H1 (cell line): ENCODE measurements around the gene SLC35D3. TPM values are rescaled to one million over a fixed set of nuclear protein-coding genes. Genes with fewer than 3 reads are reported as not detected.
"Not testable (repeated sequence)": the region's sequence is repeated elsewhere in the genome, so short reads cannot be mapped to it uniquely, and the experiment has no call there.

Experiments
- CTCF ChIA-PET: fragments of 300-600 bp; sonication (Branson Sonifier 250); formaldehyde crosslinking; loops from one replicate; lab custom pipeline; 2021; ENCODE audit not compliant: partially characterized antibody; lab: Charles Lee
- POLR2A ChIA-PET: fragments of 300-600 bp; sonication (Branson Sonifier 250); formaldehyde crosslinking; loops from one replicate; lab custom pipeline; 2021; ENCODE audit warnings: inconsistent platforms; ENCODE audit not compliant: partially characterized antibody; lab: Charles Lee
- DNase-seq, 2 experiments: peaks; one replicate each; pipeline versions ENCODE4 v3.0.0 to v3.0.0-alpha.2; 2010 to 2022; ENCODE audit warnings: low spot score in 2 of 2, low read depth in 1 of 2, mixed read lengths in 1 of 2
- FAIRE-seq: peaks from 2 replicates; lab custom pipeline; 2011; peaks lifted over from hg19 to GRCh38; lab: Jason Lieb, UNC
- H2AFZ ChIP-seq: 2 replicates; pipeline ENCODE4 v1.8.1; 2012; ENCODE audit warnings: low read length, inconsistent platforms
- H2AK5ac ChIP-seq: 2 replicates; pipeline ENCODE4 v1.6.1; 2013; ENCODE audit warnings: low read depth, low read length
- H2BK120ac ChIP-seq: replicated peaks from 2 replicates; pipeline ENCODE3; 2013; ENCODE audit warnings: low read depth, low read length, inconsistent platforms
- H2BK12ac ChIP-seq: 2 replicates; pipeline ENCODE4 v1.6.1; 2013; ENCODE audit warnings: low read depth, low read length
- H2BK15ac ChIP-seq: 2 replicates; pipeline ENCODE4 v1.6.1; 2013; ENCODE audit warnings: low read length
- H2BK20ac ChIP-seq: 2 replicates; pipeline ENCODE4 v1.6.1; 2013; ENCODE audit warnings: low read length
- H2BK5ac ChIP-seq: 2 replicates; pipeline ENCODE4 v1.6.1; 2013; ENCODE audit warnings: low read depth, low read length
- H3K14ac ChIP-seq: 2 replicates; pipeline ENCODE4 v1.6.1; 2013; ENCODE audit warnings: inconsistent platforms; ENCODE audit not compliant: insufficient read length
- H3K18ac ChIP-seq: 2 replicates; pipeline ENCODE4 v1.6.1; 2013; ENCODE audit warnings: low read length; ENCODE audit errors: extremely low read depth
- H3K23ac ChIP-seq: 2 replicates; pipeline ENCODE4 v1.6.1; 2013; ENCODE audit warnings: inconsistent platforms; ENCODE audit not compliant: insufficient read length
- H3K23me2 ChIP-seq: 2 replicates; pipeline ENCODE4 v1.6.1; 2013; ENCODE audit warnings: low read depth, low read length
- H3K27ac ChIP-seq: 2 replicates; pipeline ENCODE4 v1.6.1; 2011; ENCODE audit warnings: low read depth, low read length, inconsistent platforms
- H3K27me3 ChIP-seq, 4 experiments: replicated peaks in 1 of 4; 1 replicate in 1 of 4; 2 replicates in 3 of 4; pipeline versions ENCODE4 v1.6.1 to v1.8.1; 2011 to 2013; ENCODE audit warnings: low read length in 3 of 4, mild to moderate bottlenecking in 3 of 4, inconsistent platforms in 2 of 4, mixed read lengths in 2 of 4, moderate library complexity in 1 of 4; ENCODE audit not compliant: control insufficient read depth in 3 of 4, insufficient read depth in 3 of 4; ENCODE audit errors: extremely low read depth in 1 of 4
- H3K36me3 ChIP-seq, 4 experiments: 2 replicates each; pipeline versions ENCODE4 v1.6.1 to v1.8.1; 2011 to 2013; ENCODE audit warnings: mild to moderate bottlenecking in 4 of 4, low read length in 3 of 4, moderate library complexity in 2 of 4, control low read depth in 1 of 4, inconsistent platforms in 1 of 4; ENCODE audit not compliant: insufficient read depth in 4 of 4, control insufficient read depth in 2 of 4
- H3K4ac ChIP-seq: replicated peaks from 2 replicates; pipeline ENCODE3; 2013; ENCODE audit warnings: low read length, low read depth, mixed read lengths, inconsistent platforms; ENCODE audit not compliant: insufficient read length
- H3K4me1 ChIP-seq, 4 experiments: replicated peaks in 1 of 4; 1 replicate in 1 of 4; 2 replicates in 3 of 4; pipeline versions ENCODE4 v1.6.1 to v1.8.1; 2011 to 2013; ENCODE audit warnings: low read length in 3 of 4, inconsistent platforms in 2 of 4, mixed read lengths in 1 of 4; ENCODE audit not compliant: insufficient read depth in 4 of 4, control insufficient read depth in 3 of 4
- H3K4me2 ChIP-seq, 2 experiments: 2 replicates each; pipeline versions ENCODE4 v1.6.1 to v1.8.1; 2011 to 2013; ENCODE audit warnings: low read depth in 2 of 2, low read length in 2 of 2, control low read depth in 1 of 2, inconsistent platforms in 1 of 2, mild to moderate bottlenecking in 1 of 2; ENCODE audit not compliant: insufficient read depth in 1 of 2
- H3K4me3 ChIP-seq, 4 experiments: fragments of 200-600, 300-600 bp in 1 of 4; sonication (generic), shearing (Covaris generic), sonication (Bioruptor Twin) in 1 of 4; 2 replicates each; pipeline versions ENCODE4 v1.5.1 to v1.8.1; 2011 to 2016; ENCODE audit warnings: low read length in 4 of 4, low read depth in 3 of 4, control low read depth in 2 of 4, inconsistent platforms in 2 of 4, mild to moderate bottlenecking in 2 of 4, mixed read lengths in 1 of 4, moderate library complexity in 1 of 4; ENCODE audit not compliant: insufficient read depth in 2 of 4; ENCODE audit errors: extremely low read depth in 1 of 4
- H3K56ac ChIP-seq: replicated peaks from 2 replicates; pipeline ENCODE3; 2013; ENCODE audit warnings: low read depth, mild to moderate bottlenecking, mixed read lengths, low read length, inconsistent platforms; ENCODE audit not compliant: insufficient read length
- H3K79me1 ChIP-seq: 2 replicates; pipeline ENCODE4 v1.6.1; 2013; ENCODE audit warnings: low read depth, low read length, control low read depth
- H3K79me2 ChIP-seq, 2 experiments: 2 replicates each; pipeline versions ENCODE4 v1.6.1 to v1.8.1; 2012 to 2013; ENCODE audit warnings: low read length in 2 of 2, mild to moderate bottlenecking in 2 of 2, inconsistent platforms in 1 of 2; ENCODE audit not compliant: insufficient read depth in 2 of 2, control insufficient read depth in 1 of 2
- H3K9ac ChIP-seq, 4 experiments: replicated peaks in 1 of 4; 1 replicate in 1 of 4; 2 replicates in 3 of 4; pipeline versions ENCODE4 v1.6.1 to v1.8.1; 2011 to 2013; ENCODE audit warnings: low read depth in 3 of 4, low read length in 3 of 4, control low read depth in 2 of 4, mild to moderate bottlenecking in 2 of 4, moderate library complexity in 2 of 4, inconsistent platforms in 1 of 4; ENCODE audit errors: extremely low read depth in 1 of 4
- H3K9me3 ChIP-seq, 2 experiments: 2 replicates each; pipeline versions ENCODE4 v1.6.1 to v1.8.1; 2012 to 2013; ENCODE audit warnings: mild to moderate bottlenecking in 2 of 2, moderate library complexity in 2 of 2, control low read depth in 1 of 2, inconsistent platforms in 1 of 2, low read depth in 1 of 2, low read length in 1 of 2, mixed read lengths in 1 of 2; ENCODE audit not compliant: insufficient read depth in 2 of 2
- H4K20me1 ChIP-seq, 2 experiments: replicated peaks in 1 of 2; 2 replicates each; pipeline versions ENCODE3 to v1.8.1; 2011 to 2013; ENCODE audit warnings: inconsistent platforms in 2 of 2, low read length in 2 of 2, mild to moderate bottlenecking in 1 of 2; ENCODE audit not compliant: insufficient read depth in 2 of 2, control insufficient read depth in 1 of 2
- H4K5ac ChIP-seq: 2 replicates; pipeline ENCODE4 v1.6.1; 2013; ENCODE audit warnings: low read length, low read depth, mixed read lengths, inconsistent platforms; ENCODE audit not compliant: insufficient read length
- H4K8ac ChIP-seq: 2 replicates; pipeline ENCODE4 v1.8.0; 2013; ENCODE audit warnings: mild to moderate bottlenecking, moderate library complexity, low read length, inconsistent platforms; ENCODE audit not compliant: insufficient read depth; ENCODE audit errors: extremely low read depth
- H4K91ac ChIP-seq: replicated peaks from 2 replicates; pipeline ENCODE3; 2013; ENCODE audit warnings: low read length, mixed read lengths, inconsistent platforms; ENCODE audit not compliant: insufficient read length
- BACH1 ChIP-seq: IDR thresholded peaks from 2 replicates; pipeline ENCODE4 v1.6.1; 2012; ENCODE audit warnings: low read length, improper control_type of control experiment
- KDM5A ChIP-seq: fragments of 200-600 bp; IDR thresholded peaks from 2 replicates; pipeline ENCODE4 v1.7.1; 2012; ENCODE audit warnings: mild to moderate bottlenecking, low read length, inconsistent platforms, mixed read lengths
- SIRT6 ChIP-seq: IDR thresholded peaks from one replicate; pipeline ENCODE4 v1.7.1; 2012; ENCODE audit warnings: low read length, inconsistent platforms
- SP4 ChIP-seq: IDR thresholded peaks from 2 replicates; pipeline ENCODE4 v1.6.1; 2012; ENCODE audit warnings: low read length, inconsistent platforms
- WGBS, 2 experiments: shearing (Covaris generic) in 1 of 2; methylation state at CpG; one replicate each; pipeline versions ENCODE4 v1.1.6 to v1.1.7; 2013 to 2015; ENCODE audit warnings: low lambda C conversion rate in 2 of 2, mixed read lengths in 2 of 2, inconsistent platforms in 1 of 2, low coverage in 1 of 2, missing lambda C conversion rate in 1 of 2; ENCODE audit not compliant: insufficient replicate concordance in 2 of 2, insufficient coverage in 1 of 2, insufficient read length in 1 of 2; ENCODE audit errors: extremely low coverage in 1 of 2, missing lambda C conversion rate in 1 of 2; 5-methylcytosine and 5-hydroxymethylcytosine counted together
- polyA plus RNA-seq, 7 experiments: library from polyadenylated mRNA; depleted of rRNA in 3 of 7; stranded (reverse) in 5 of 7; unstranded in 2 of 7; fragments of >200 nt in 5 of 7; fragments of 200-250 nt in 2 of 7; gene quantifications; 1 replicate in 5 of 7; 2 replicates in 1 of 7; 4 replicates in 1 of 7; pipeline versions ENCODE4 v1.2.1 to v1.2.3, GENCODE V29; 2011 to 2013; ENCODE audit warnings: missing spikeins in 2 of 7, mixed read lengths in 2 of 7
- total RNA-seq: library from RNA; stranded (reverse); fragmentation: NEBNext Ultra II Directional; extraction: Animal tissue kit (Norgen Biotek cat#: 25700); gene quantifications from 2 replicates; pipeline ENCODE4 v1.2.1, GENCODE V29; 2021
- TF ChIP-seq, protein P1 (sequence below): IDR thresholded peaks from 2 replicates; pipeline ENCODE4 v1.6.1; 2012; ENCODE audit warnings: inconsistent platforms

Gene SLC35D3
- total and polyA plus RNA-seq, 2 of the 8 experiments (the other 6 are each of a cell fraction or from before 2014, with no cell fraction given) = 0.27 to 0.39 TPM

GRCh38 chr6:136873748-136874147 is 48.4 kb upstream of the SLC35D3 start (continued):
- no peak for TF ChIP-seq SP4
- TF ChIP-seq, protein P1, sequence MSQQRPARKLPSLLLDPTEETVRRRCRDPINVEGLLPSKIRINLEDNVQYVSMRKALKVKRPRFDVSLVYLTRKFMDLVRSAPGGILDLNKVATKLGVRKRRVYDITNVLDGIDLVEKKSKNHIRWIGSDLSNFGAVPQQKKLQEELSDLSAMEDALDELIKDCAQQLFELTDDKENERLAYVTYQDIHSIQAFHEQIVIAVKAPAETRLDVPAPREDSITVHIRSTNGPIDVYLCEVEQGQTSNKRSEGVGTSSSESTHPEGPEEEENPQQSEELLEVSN = no peak
- TF ChIP-seq KDM5A = no peak
- TF ChIP-seq BACH1 = no peak
- TF ChIP-seq SIRT6 = no peak
- TF ChIP-seq, all 59 proteins: peak for 0

DNA sequence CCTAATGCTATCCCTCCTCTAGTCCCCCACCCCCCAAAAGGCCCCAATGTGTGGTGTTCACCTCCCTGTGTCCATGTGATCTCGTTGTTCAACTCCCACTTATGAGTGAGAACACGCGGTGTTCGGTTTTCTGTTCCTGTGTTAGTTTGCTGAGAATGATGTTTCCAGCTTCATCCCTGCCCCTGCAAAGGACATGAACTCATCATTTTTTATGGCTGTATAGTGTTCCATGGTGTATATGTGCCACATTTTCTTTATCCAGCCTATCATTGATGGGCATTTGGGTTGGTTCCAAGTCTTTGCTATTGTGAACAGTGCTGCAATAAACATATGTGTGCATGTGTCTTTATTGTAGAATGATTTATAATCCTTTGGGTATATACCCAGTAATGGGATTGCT is 45.6 kb upstream of the SLC35D3 start:
- H2BK12ac ChIP-seq, H3K4me3 ChIP-seq, H3K36me3 ChIP-seq, H4K5ac ChIP-seq, H3K9me3 ChIP-seq, H2BK20ac ChIP-seq, H3K27me3 ChIP-seq, POLR2A ChIA-PET, H2BK15ac ChIP-seq, H3K27ac ChIP-seq, CTCF ChIA-PET, H2AK5ac ChIP-seq, H2BK5ac ChIP-seq, H3K4me1 ChIP-seq, H3K23me2 ChIP-seq, H3K56ac ChIP-seq, DNase-seq, H4K20me1 ChIP-seq, H2BK120ac ChIP-seq, H2AFZ ChIP-seq, FAIRE-seq, H3K18ac ChIP-seq, H3K4ac ChIP-seq, H3K79me1 ChIP-seq, H4K91ac ChIP-seq, H4K8ac ChIP-seq, H3K14ac ChIP-seq, H3K23ac ChIP-seq, H3K4me2 ChIP-seq, H3K9ac ChIP-seq, H3K79me2 ChIP-seq: not testable (repeated sequence)
- 84% methylated on average over 4 of the region's 4 CpGs; no CpG with 5 or more reads in 1 of the 2 experiments for WGBS, 2 experiments
